GM19239 (cell line): Measurements from ENCODE around the gene MAP2K7.
"Not testable (repeated sequence)": the region's sequence is repeated elsewhere in the genome, so short reads cannot be mapped to it uniquely, and the experiment has no call there.

Experiments
- DNase-seq: peaks from one replicate; pipeline ENCODE4 v3.0.0; 2011; ENCODE audit warnings: low spot score; ENCODE audit not compliant: insufficient read length
- FAIRE-seq: peaks from 2 replicates; lab custom pipeline; 2011; peaks lifted over from hg19 to GRCh38; lab: Jason Lieb, UNC

The MAP2K7 gene

GRCh38 chr19:7881910-7882309 is 21.8 kb upstream of the MAP2K7 start:
- FAIRE-seq (no peak), DNase-seq (no peak)

- no peak for DNase-seq
- no peak for FAIRE-seq
These were observed 20.6 kb upstream of the MAP2K7 start for GRCh38 chr19:7883105-7883504.

GRCh38 chr19:7883796-7884570 is 19.7 kb upstream of the MAP2K7 start:
- FAIRE-seq (no peak), DNase-seq (no peak)

DNA sequence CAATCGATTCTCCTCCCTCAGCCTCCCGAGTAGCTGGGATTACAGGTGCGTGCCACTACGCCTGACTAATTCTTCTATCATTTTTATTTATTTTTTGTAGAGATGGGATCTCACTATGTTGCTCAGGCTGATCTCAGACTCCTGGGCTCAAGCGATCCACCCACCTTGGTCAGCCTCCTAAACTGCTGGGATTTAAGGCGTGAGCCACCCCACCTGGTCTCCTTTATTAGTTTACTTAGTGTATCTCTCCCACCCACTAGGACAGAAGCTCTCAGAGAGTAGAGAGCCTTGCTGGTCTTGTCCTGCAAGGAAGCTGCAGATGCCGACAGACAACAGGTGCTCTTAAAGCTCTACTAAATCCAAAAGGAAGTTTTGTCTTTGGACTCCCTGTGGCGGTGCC is 17.9 kb upstream of the MAP2K7 start:
- FAIRE-seq (no peak), DNase-seq (no peak)

DNA sequence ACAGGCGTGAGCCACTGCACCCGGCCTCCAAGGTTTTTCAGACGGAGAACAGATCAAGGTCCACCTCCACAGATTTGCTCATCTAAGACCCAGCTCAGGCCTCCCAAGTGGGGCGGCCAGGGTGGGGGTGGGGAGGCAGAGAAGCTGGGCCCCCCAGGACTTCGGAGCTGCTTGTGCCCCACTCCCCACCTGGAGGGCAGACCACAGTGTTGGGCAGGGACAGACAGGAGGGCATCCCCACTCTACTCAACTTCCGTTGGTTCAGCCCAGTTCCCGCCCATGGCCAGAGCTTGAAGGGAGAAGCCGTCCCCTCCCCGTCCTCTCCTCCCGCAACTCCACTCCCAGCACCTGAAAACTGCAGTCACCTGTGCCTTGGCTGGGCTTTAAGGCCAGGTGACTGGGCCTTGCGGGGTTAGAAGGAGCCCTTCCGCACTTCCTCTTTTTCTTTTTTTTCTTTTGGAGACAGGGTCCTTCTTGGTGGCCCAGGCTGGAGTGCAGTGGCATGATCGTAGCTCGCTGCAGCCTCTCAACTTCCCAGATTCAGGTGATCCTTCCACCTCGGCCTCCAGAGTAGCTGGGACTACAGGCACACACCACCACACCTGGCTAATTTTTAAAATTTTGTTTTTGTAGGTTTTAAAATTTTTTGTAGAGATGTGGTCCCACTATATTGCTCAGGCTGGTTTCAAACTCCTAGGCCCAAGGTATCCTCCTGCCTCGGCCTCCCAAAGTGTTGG is 16.1 kb upstream of the MAP2K7 start:
- FAIRE-seq (no peak), DNase-seq (no peak)

- DNase-seq: no peak
- no peak for FAIRE-seq
These were observed 15.4 kb upstream of the MAP2K7 start, which contains the start of gene LRRC8E for GRCh38 chr19:7888145-7888825. Gene LRRC8E (plus strand): TSS chr19:7888510. CDS start chr19:7895604, 7,094 bp downstream.

GRCh38 chr19:7888826-7889217 is 14.9 kb upstream of the MAP2K7 start:
- FAIRE-seq (no peak), DNase-seq (no peak)

DNA sequence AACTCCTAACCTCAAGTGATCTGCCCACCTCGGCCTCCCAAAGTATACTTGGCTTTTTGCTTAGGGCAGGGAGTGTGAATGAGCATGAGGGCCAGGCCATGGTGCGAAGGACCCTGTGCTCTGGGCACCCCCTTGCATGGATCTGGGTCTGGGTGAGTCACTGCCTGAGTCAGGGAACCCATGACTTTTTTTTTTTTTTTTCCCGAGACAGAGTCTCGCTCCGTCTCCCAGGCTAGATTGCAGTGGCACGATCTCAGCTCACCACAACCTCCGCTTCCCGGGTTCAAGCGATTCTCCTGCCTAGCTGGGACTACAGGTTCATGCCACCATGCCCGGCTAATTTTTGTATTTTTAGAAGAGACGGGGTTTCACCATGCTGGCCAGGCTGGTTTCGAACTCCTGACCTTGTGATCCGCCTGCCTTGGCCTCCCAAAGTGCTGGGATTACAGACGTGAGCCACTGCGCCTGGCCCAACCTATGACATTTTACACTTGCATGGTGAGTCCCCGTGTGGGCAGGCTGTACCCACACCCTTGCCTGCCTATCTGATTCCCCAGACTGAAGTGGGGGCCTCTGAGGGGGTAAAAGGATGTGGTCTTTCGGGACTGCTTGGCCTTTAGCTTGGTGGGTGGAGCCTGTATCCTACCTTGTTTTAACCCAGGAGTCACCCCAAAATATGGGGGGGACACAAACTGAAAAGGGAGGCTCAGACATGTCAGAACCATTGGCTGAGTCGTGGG is 10.1 kb upstream of the MAP2K7 start:
- DNase-seq, FAIRE-seq: not testable (repeated sequence)

- DNase-seq (no peak), FAIRE-seq (no peak)
These were observed 8.9 kb upstream of the MAP2K7 start for GRCh38 chr19:7894612-7895309.

GRCh38 chr19:7895565-7895964 is 8.1 kb upstream of the MAP2K7 start:
- DNase-seq: no peak
- no peak for FAIRE-seq

- DNase-seq: no peak
These were observed 6.4 kb upstream of the MAP2K7 start for GRCh38 chr19:7897292-7897691.

DNA sequence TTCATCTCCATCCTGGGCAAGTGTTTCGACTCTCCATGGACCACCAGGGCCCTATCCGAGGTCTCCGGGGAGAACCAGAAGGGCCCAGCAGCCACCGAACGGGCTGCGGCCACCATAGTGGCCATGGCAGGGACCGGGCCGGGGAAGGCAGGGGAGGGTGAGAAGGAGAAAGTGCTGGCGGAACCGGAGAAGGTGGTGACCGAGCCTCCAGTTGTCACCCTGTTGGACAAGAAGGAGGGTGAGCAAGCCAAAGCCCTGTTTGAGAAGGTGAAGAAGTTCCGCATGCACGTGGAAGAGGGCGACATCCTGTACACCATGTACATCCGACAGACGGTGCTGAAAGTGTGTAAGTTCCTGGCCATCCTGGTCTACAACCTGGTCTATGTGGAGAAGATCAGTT is 4.7 kb upstream of the MAP2K7 start:
- FAIRE-seq: no peak
- no peak for DNase-seq

More at GRCh38 chr19:7897292-7897691, 6.4 kb upstream of the MAP2K7 start:
- no peak for FAIRE-seq

DNA sequence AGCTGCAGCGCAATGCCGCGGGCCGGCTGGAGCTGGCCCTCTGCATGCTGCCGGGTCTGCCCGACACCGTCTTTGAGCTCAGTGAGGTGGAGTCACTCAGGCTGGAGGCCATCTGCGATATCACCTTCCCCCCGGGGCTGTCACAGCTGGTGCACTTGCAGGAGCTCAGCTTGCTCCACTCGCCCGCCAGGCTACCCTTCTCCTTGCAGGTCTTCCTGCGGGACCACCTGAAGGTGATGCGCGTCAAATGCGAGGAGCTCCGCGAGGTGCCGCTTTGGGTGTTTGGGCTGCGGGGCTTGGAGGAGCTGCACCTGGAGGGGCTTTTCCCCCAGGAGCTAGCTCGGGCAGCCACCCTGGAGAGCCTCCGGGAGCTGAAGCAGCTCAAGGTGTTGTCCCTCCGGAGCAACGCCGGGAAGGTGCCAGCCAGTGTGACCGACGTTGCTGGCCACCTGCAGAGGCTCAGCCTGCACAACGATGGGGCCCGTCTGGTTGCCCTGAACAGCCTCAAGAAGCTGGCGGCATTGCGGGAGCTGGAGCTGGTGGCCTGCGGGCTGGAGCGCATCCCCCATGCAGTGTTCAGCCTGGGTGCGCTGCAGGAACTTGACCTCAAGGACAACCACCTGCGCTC is 3.8 kb upstream of the MAP2K7 start:
- FAIRE-seq: no peak

GRCh38 chr19:7900401-7900870 is 3.2 kb upstream of the MAP2K7 start:
- FAIRE-seq (no peak), DNase-seq (no peak)

More for the DNA sequence above, 3.8 kb upstream of the MAP2K7 start:
- no peak for DNase-seq

- FAIRE-seq (no peak), DNase-seq (no peak)
These were observed 2.7 kb upstream of the MAP2K7 start for GRCh38 chr19:7900931-7901330.

DNA sequence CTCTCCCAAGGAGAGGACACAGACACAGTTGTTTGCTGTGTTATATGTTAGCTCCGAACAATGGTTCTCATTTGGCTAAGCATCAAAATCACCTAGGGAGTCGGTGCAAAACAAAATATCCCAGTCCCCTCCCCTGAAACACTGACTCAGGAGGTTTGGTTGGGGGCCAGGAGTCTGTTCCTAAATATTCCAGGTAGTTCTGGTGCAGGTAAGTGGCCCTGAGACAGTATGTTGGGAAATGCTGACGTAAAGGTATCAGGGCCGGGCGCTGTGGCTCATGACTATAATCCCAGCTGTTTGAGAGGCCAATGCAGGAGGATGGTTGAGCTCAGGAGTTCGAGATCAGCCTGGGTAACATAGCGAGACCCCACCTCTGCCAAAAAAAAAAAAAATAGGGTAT is 2.3 kb upstream of the MAP2K7 start:
- FAIRE-seq: no peak
- no peak for DNase-seq

DNA sequence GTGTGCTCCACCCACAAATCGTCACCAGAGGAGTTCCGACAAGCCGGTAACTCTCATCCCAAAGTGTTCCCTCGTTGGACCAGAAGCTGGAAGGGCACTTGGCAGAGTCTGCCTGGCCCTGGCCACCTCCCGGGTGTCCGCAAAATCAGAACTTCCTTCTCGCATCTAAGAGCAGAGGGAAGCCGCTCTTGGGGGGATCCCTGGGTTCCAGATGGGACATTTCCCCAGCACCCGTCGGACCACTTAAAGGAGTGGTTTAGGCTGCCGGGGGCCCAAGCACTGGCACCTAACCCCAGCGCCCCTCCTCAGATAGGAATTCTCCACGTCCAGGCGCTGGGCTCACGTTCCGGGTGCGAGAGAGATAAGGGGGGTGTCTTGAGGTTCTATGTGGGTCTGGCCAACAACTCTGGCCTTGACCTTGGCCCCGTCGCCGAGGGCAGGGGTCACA is 857 bp upstream of the MAP2K7 start:
- DNase-seq (no peak), FAIRE-seq (no peak)

- FAIRE-seq: no peak
- DNase-seq: peak; percentile 64
These were observed 670 bp downstream of the MAP2K7 start for GRCh38 chr19:7904074-7905020.
